Subcutaneous adipose tissue (tissue), 4 donors: ENCODE results near the gene ZNF91. TPM values are rescaled to one million over a fixed set of nuclear protein-coding genes. Genes with fewer than 3 reads are reported as not detected.

Source experiments
- CTCF ChIP-seq: fragments of 450-650 bp; IDR thresholded peaks from one replicate; pipeline ENCODE4 v1.5.1; 2016; ENCODE audit warnings: low read depth, mild to moderate bottlenecking, control low read depth, antibody characterized with exemption, moderate library complexity
- total RNA-seq, 4 donors: library from RNA; depleted of rRNA; stranded (reverse); fragments of >200 nt; gene quantifications; one replicate each; pipeline ENCODE4 v1.1.0, GENCODE V29; 2016

The ZNF91 gene
- total RNA-seq, 4 donors from 2014 or later = 75.3 to 158 (median 108) TPM

GRCh38 chr19:23313196-23313595, 82.1 kb downstream of the ZNF91 start:
- no peak for TF ChIP-seq CTCF

- TF ChIP-seq CTCF = no peak
Observed at GRCh38 chr19:23312515-23312914, 82.8 kb downstream of the ZNF91 start.

GRCh38 chr19:23311551-23311950, 83.7 kb downstream of the ZNF91 start:
- no peak for TF ChIP-seq CTCF

GRCh38 chr19:23310729-23311211, 84.5 kb downstream of the ZNF91 start:
- TF ChIP-seq CTCF = no peak

- no peak for TF ChIP-seq CTCF
Observed at GRCh38 chr19:23309926-23310325, 85.3 kb downstream of the ZNF91 start.

GRCh38 chr19:23305555-23305954, 89.7 kb downstream of the ZNF91 start:
- no peak for TF ChIP-seq CTCF

GRCh38 chr19:23304238-23304637, 91.0 kb downstream of the ZNF91 start:
- no peak for TF ChIP-seq CTCF

GRCh38 chr19:23294141-23294540, 101.1 kb downstream of the ZNF91 start:
- TF ChIP-seq CTCF = no peak
